GM19467 (cell line): ENCODE measurements around the gene RAP2C.
"Not testable (repeated sequence)": the region's sequence is repeated elsewhere in the genome, so short reads cannot be mapped to it uniquely, and the experiment has no call there.

ENCODE experiments used
- ATAC-seq: cut with Tn5 transposase; IDR thresholded peaks from one replicate; pipeline ENCODE4 v1.9.1; 2021; ENCODE audit warnings: mild to moderate bottlenecking, moderate library complexity; ENCODE audit not compliant: unreplicated experiment

RAP2C gene

GRCh38 chrX:132200976-132201375 is 18.3 kb downstream of the RAP2C start:
- no peak for ATAC-seq

GRCh38 chrX:132199941-132200340 is 19.3 kb downstream of the RAP2C start:
- ATAC-seq = no peak

GRCh38 chrX:132193872-132194574 is 25.2 kb downstream of the RAP2C start:
- no peak for ATAC-seq

- ATAC-seq = no peak
Measured at GRCh38 chrX:132191938-132192337, 27.3 kb downstream of the RAP2C start.

GRCh38 chrX:132188175-132188574 is 31.1 kb downstream of the RAP2C start:
- no peak for ATAC-seq

- ATAC-seq = no peak
Measured at GRCh38 chrX:132187451-132187850, 31.8 kb downstream of the RAP2C start.

- ATAC-seq = no peak
Measured at GRCh38 chrX:132184871-132185270, 34.4 kb downstream of the RAP2C start.

- no peak for ATAC-seq
Measured at GRCh38 chrX:132181364-132181763, 37.9 kb downstream of the RAP2C start.

- ATAC-seq = no peak
Measured at GRCh38 chrX:132180929-132181328, 38.3 kb downstream of the RAP2C start.

- no peak for ATAC-seq
Measured at GRCh38 chrX:132173647-132174046, 45.6 kb downstream of the RAP2C start.

- ATAC-seq = no peak
Measured at GRCh38 chrX:132171881-132172280, 47.4 kb downstream of the RAP2C start.

- ATAC-seq = no peak
Measured at GRCh38 chrX:132171478-132171877, 47.8 kb downstream of the RAP2C start.

GRCh38 chrX:132169554-132169953 is 49.7 kb downstream of the RAP2C start:
- no peak for ATAC-seq

GRCh38 chrX:132165651-132166050 is 53.6 kb downstream of the RAP2C start:
- no peak for ATAC-seq

- ATAC-seq = no peak
Measured at GRCh38 chrX:132165005-132165404, 54.2 kb downstream of the RAP2C start.

GRCh38 chrX:132163094-132163493 is 56.2 kb downstream of the RAP2C start:
- ATAC-seq = not testable (repeated sequence)

- no peak for ATAC-seq
Measured at GRCh38 chrX:132153166-132153565, 66.1 kb downstream of the RAP2C start.
